Lung (tissue), 12 donors: Measurements from ENCODE around the gene IGSF3. TPM values are rescaled to one million over a fixed set of nuclear protein-coding genes. Genes with fewer than 3 reads are reported as not detected.
"Not testable (repeated sequence)": the region's sequence is repeated elsewhere in the genome, so short reads cannot be mapped to it uniquely, and the experiment has no call there.

Source experiments
- ATAC-seq: fragments of 200-7000 bp; cut with Tn5 transposase; one replicate; pipeline ENCODE4 v1.9.1; 2020; ENCODE audit warnings: moderate number of reproducible peaks; ENCODE audit not compliant: insufficient read depth, low FRiP score
- DNase-seq, 3 donors: peaks; one replicate each; pipeline ENCODE4 v3.0.0-alpha.2; 2013 to 2017
- H3K27ac ChIP-seq, 2 donors: one replicate each; pipeline ENCODE4 v1.5.1; 2013; ENCODE audit warnings: mild to moderate bottlenecking in 2 of 2, moderate library complexity in 2 of 2, control low read depth in 1 of 2, inconsistent platforms in 1 of 2, low read depth in 1 of 2, low read length in 1 of 2
- H3K27me3 ChIP-seq, 3 donors: one replicate each; pipeline ENCODE4 v1.5.1; 2013; ENCODE audit warnings: low read length in 2 of 3; ENCODE audit not compliant: control insufficient read depth in 3 of 3, insufficient read depth in 3 of 3
- H3K36me3 ChIP-seq, 4 donors: one replicate each; pipeline ENCODE4 v1.5.1; 2013; ENCODE audit warnings: low read length in 4 of 4, mild to moderate bottlenecking in 1 of 4, moderate library complexity in 1 of 4; ENCODE audit not compliant: control insufficient read depth in 4 of 4, insufficient read depth in 4 of 4
- H3K4me1 ChIP-seq, 5 donors: one replicate each; pipeline ENCODE4 v1.5.1; 2013; ENCODE audit warnings: low read length in 5 of 5, mild to moderate bottlenecking in 2 of 5, moderate library complexity in 1 of 5; ENCODE audit not compliant: control insufficient read depth in 5 of 5, insufficient read depth in 5 of 5
- H3K4me3 ChIP-seq: one replicate; pipeline ENCODE4 v1.5.1; 2013; ENCODE audit warnings: mild to moderate bottlenecking, control low read depth, moderate library complexity
- H3K9ac ChIP-seq, 2 donors: one replicate each; pipeline ENCODE4 v1.5.1; 2013; ENCODE audit warnings: low read length in 2 of 2, control low read depth in 1 of 2; ENCODE audit not compliant: insufficient read depth in 1 of 2
- H3K9me3 ChIP-seq, 4 donors: one replicate each; pipeline ENCODE4 v1.5.1; 2013; ENCODE audit warnings: low read length in 3 of 4, mild to moderate bottlenecking in 1 of 4, moderate library complexity in 1 of 4; ENCODE audit not compliant: control insufficient read depth in 4 of 4, insufficient read depth in 3 of 4
- CTCF ChIP-seq: IDR thresholded peaks from 2 replicates; pipeline ENCODE4 v1.5.1; 2012; ENCODE audit warnings: mild to moderate bottlenecking; ENCODE audit errors: control extremely low read depth, extremely low read depth
- WGBS, 2 donors: extraction: QIAGEN DNeasy Blood & Tissue Kit; methylation state at CpG; one replicate each; pipeline ENCODE4 v1.1.7; 2013; 5-methylcytosine and 5-hydroxymethylcytosine counted together
- polyA plus RNA-seq, 2 donors: library from polyadenylated mRNA; stranded (reverse); fragments of 200-250 nt; gene quantifications; one replicate each; pipeline ENCODE4 v1.2.1, GENCODE V29; 2013
- total RNA-seq, 2 donors: library from RNA; depleted of rRNA in 1 of 2; stranded (reverse); fragments of >200 nt in 1 of 2; gene quantifications; one replicate each; pipeline ENCODE4 v1.2.1, GENCODE V29; 2014 to 2021
- donor health status: control.
- donor health status: control.
- donor health status: Bipolar disorder and iron deficiency.
- donor health status: healthy.
- donor health status: DM: yes; HTN: yes; CAD: no.

IGSF3 gene
- total and polyA plus RNA-seq, 4 donors = 6.3 to 48.5 (median 13.3) TPM

- ATAC-seq, H3K27ac ChIP-seq, H3K4me3 ChIP-seq, H3K9me3 ChIP-seq, H3K27me3 ChIP-seq, H3K36me3 ChIP-seq: not testable (repeated sequence)
- peak; percentile 43 to 62 (median 59) for DNase-seq
- H3K9ac ChIP-seq = peak overlapping the region in 1 of 2 donors; percentile 47
- peaks cover 0 to 25% (median 0%) of the 10 kb centered on the region in 5 donors for H3K4me1 ChIP-seq
- WGBS, 2 donors = 57 to 69% methylated on average over 10 of the region's 10 CpGs
These were observed 35.3 kb downstream of the IGSF3 start for GRCh38 chr1:116631996-116632925.

GRCh38 chr1:116631554-116631953 is 36.0 kb downstream of the IGSF3 start:
- not testable (repeated sequence) for H3K27me3 ChIP-seq, ATAC-seq, H3K36me3 ChIP-seq, H3K9me3 ChIP-seq, H3K9ac ChIP-seq, H3K27ac ChIP-seq, DNase-seq, H3K4me3 ChIP-seq
- WGBS, 2 donors = 45 to 70% methylated on average over 2 of the region's 2 CpGs
- H3K4me1 ChIP-seq = peaks cover 0 to 29% (median 0%) of the 10 kb centered on the region in 5 donors

DNA sequence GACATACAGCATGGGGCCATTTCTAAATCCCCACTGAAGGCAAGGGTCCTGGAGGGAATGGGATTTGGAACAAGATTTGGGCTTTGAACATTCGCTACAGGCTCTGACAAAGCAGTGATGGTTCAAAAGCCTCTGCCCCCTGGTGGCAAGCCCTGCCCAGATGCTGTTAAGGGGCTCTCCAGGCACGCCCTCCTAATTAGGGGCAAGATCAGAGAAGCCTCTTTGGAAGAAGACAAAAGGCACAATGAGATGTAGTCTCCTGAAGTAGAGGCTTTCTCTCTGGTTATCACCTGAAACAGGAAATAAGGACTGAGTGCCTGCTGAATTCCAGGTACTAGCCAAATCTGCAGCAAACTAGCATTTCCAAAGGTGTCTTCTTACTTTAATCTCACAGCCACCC is 37.5 kb downstream of the IGSF3 start:
- 71 to 73% methylated on average over 2 of the region's 2 CpGs for WGBS, 2 donors
- not testable (repeated sequence) for H3K9ac ChIP-seq, H3K4me3 ChIP-seq, ATAC-seq, H3K9me3 ChIP-seq, DNase-seq, H3K36me3 ChIP-seq, H3K27ac ChIP-seq, H3K27me3 ChIP-seq
- H3K4me1 ChIP-seq = peaks cover 0 to 32% (median 0%) of the 10 kb centered on the region in 5 donors

GRCh38 chr1:116629441-116629840 is 38.1 kb downstream of the IGSF3 start:
- not testable (repeated sequence) for H3K27ac ChIP-seq, H3K9me3 ChIP-seq, H3K4me3 ChIP-seq, ATAC-seq, H3K36me3 ChIP-seq, H3K27me3 ChIP-seq, H3K9ac ChIP-seq
- DNase-seq = peak; percentile 16 to 59 (median 33)
- peaks cover 0 to 32% (median 0%) of the 10 kb centered on the region in 5 donors for H3K4me1 ChIP-seq
- 68 to 75% methylated on average over 2 of the region's 2 CpGs for WGBS, 2 donors

DNA sequence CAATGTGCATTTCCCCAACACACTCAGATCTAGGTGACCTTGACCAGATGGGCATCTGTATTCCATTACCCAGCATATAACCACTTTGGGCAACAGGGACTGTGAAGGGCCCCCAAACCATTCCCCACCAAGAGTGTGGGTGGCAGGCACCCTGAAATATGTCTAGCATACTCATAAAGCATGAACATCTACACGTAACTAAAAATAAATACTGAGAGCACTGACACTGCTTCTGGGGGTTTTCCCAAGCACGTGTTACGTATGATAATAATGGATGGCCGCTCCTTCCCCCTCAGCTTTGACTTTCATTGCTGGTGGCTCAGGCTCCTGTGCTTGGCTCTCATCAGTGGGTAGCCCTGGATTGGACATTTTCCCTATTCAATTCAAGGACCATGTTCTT is 39.1 kb downstream of the IGSF3 start:
- Histone ChIP-seq H3K9me3 (no peaks in the 10 kb centered on the region), H3K27me3 (no peaks in the 10 kb centered on the region), H3K36me3 (no peaks in the 10 kb centered on the region), H3K4me3 (no peak overlapping the region), H3K27ac (peak overlapping the region in 1 of 2 donors; percentile 40), H3K4me1 (peaks cover 0 to 32% (median 0%) of the 10 kb centered on the region in 5 donors), H3K9ac (no peak overlapping the region)
- TF ChIP-seq CTCF = no peak
- 67 to 79% methylated on average over 4 of the region's 4 CpGs for WGBS, 2 donors
- DNase-seq (no peak), ATAC-seq (no peak)

DNA sequence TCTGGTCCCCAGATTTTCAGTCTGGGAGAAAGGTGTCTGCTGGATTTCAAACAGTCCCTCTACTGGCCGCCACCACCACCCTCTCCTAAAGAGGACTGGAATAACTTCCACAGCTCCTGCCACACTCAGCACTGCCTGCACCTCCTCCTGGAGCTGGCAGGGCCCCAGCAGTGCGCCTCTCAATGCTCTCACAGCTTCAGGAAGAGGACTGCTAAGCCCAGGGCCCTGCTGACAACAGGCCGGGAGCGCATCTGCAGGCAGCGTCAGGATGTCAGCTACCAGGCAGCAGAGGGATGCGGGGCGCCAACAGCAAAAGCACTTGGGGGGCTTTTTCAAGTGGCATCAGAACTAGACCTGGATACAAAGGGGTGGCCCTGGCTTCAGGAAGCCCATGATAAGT is 40.2 kb downstream of the IGSF3 start:
- H3K4me1 ChIP-seq = peaks cover 0 to 32% (median 0%) of the 10 kb centered on the region in 5 donors
- 68 to 93% methylated on average over 7 of the region's 7 CpGs for WGBS, 2 donors
- H3K27me3 ChIP-seq, H3K36me3 ChIP-seq, H3K9me3 ChIP-seq, H3K27ac ChIP-seq, H3K4me3 ChIP-seq, H3K9ac ChIP-seq, ATAC-seq: not testable (repeated sequence)
- peak; percentile 48 to 62 (median 56) for DNase-seq

DNA sequence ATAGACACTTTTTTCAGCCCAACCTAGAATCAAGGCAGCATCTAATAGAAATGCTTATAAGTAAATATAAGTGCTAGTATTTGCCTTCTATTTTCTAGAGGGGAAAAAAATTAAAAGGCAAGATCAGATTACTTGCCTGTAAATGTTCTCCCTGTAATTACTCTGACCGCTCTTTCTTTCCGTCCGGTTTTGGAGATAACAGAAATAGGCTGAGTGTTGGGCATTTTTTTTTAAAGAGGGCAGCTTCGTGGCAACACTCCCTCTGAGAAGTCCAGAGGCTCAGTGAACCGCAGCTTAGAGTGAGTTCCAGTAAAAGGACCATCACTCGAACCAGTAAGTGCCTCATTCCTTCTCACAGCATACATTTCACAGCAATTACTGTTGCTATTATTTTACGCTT is 40.6 kb downstream of the IGSF3 start:
- WGBS, 2 donors = 60 to 78% methylated on average over 7 of the region's 7 CpGs
- not testable (repeated sequence) for H3K27ac ChIP-seq, H3K4me3 ChIP-seq, H3K9ac ChIP-seq, H3K27me3 ChIP-seq, H3K36me3 ChIP-seq, ATAC-seq, H3K9me3 ChIP-seq
- H3K4me1 ChIP-seq = peaks cover 0 to 27% (median 0%) of the 10 kb centered on the region in 5 donors
- DNase-seq = peak in 2 of 3 donors; percentile 41 to 43
